ENCODE results near the gene ZNF341. TPM values are rescaled to one million over a fixed set of nuclear protein-coding genes. Genes with fewer than 3 reads are reported as not detected.

ZNF341 gene
- total and polyA plus RNA-seq, 2 experiments from 2014 or later: 4.3 to 6.1 TPM

DNA sequence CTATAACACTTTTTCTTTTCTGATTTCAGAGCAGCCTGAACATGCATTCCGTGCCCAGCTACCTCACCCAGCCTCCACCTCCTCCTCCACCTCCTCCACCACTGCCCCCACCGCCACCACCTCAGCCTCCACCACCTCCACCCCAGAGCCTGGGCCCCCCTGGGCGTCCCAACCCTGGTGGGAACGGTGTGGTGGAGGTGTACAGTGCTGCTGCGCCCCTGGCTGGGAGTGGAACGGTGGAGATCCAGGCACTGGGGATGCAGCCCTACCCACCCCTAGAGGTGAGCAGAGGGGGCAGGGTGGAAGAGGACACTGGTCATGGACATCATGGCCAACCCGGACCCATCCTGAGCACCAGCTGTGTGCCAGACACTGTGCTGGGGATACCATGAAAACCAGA is 21.3 kb downstream of the ZNF341 start (continued):
- no peak for TF ChIP-seq REST (IDR thresholded peaks at IDR 0.05; ENCODE audit: unreplicated experiment)
- TF ChIP-seq ETS1 (IDR thresholded peaks at IDR 0.05): no peak
- TF ChIP-seq EZH2phosphoT487 (IDR thresholded peaks at IDR 0.05; ENCODE audit: unreplicated experiment): no peak

DNA sequence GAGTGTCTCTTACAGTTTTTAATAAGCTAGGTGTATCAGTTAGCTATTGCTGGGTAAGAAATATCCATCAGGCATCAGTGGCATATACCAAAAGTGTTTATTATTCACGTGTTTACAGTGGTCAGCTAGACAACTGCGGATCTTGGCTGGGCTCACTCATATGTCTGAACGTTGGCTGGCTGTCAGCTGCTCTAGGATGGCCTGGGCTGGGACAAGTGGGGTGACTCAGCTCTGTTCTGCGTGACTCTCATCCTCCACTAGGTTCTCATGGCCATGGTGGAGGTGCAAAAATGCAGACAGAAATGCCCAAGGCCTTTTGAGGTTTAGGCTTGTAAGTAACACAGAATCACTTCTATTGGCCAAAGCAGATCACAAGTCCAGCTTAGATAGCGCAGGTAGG is 22.0 kb downstream of the ZNF341 start:
- no peaks in the 10 kb centered on the region for H3F3A ChIP-seq (replicated peaks; ENCODE audit: low read depth)
- no peak overlapping the region for H3K4me3 Mint-ChIP-seq
- H3K4me3 ChIP-seq: no peak overlapping the region
- H3K4me2 ChIP-seq: no peak overlapping the region
- peaks cover 30% of the 10 kb centered on the region for H3K36me3 Mint-ChIP-seq (ENCODE audit: low read depth)
- no peaks in the 10 kb centered on the region for H3K9me3 Mint-ChIP-seq
- DNase-seq (ENCODE audit: low spot score) (no peak), ATAC-seq (no peak)
- no peak overlapping the region for H3K27ac Mint-ChIP-seq
- no peaks in the 10 kb centered on the region for H3K9me2 ChIP-seq (ENCODE audit: insufficient read depth)
- H3K27me3 ChIP-seq (ENCODE audit: insufficient read depth): no peaks in the 10 kb centered on the region
- H3K4me1 ChIP-seq (ENCODE audit: insufficient read depth): no peaks in the 10 kb centered on the region
- peaks cover 6% of the 10 kb centered on the region; the same call in 2 of the 3 replicates for H3K4me1 Mint-ChIP-seq
- TF ChIP-seq ETS1 (IDR thresholded peaks at IDR 0.05): no peak
- no peak for TF ChIP-seq EZH2phosphoT487 (IDR thresholded peaks at IDR 0.05; ENCODE audit: unreplicated experiment)
- no peak for TF ChIP-seq ZNF114 (CRISPR knock-in tag; IDR thresholded peaks at IDR 0.05)
- no peak for TF ChIP-seq STAT1 (IDR thresholded peaks at IDR 0.05; ENCODE audit: unreplicated experiment)
- TF ChIP-seq JUNB (IDR thresholded peaks at IDR 0.05; ENCODE audit: unreplicated experiment): no peak
- no peak for TF ChIP-seq CTCF (conservative IDR thresholded peaks at IDR 0.05; ENCODE audit: low read depth in 2 of 2)
- no peak for TF ChIP-seq ZNF331 (CRISPR knock-in tag; IDR thresholded peaks at IDR 0.05; ENCODE audit: low read depth)
- no peak for TF ChIP-seq POLR2AphosphoS5 (IDR thresholded peaks at IDR 0.05; ENCODE audit: low read depth)
- TF ChIP-seq, protein P1, sequence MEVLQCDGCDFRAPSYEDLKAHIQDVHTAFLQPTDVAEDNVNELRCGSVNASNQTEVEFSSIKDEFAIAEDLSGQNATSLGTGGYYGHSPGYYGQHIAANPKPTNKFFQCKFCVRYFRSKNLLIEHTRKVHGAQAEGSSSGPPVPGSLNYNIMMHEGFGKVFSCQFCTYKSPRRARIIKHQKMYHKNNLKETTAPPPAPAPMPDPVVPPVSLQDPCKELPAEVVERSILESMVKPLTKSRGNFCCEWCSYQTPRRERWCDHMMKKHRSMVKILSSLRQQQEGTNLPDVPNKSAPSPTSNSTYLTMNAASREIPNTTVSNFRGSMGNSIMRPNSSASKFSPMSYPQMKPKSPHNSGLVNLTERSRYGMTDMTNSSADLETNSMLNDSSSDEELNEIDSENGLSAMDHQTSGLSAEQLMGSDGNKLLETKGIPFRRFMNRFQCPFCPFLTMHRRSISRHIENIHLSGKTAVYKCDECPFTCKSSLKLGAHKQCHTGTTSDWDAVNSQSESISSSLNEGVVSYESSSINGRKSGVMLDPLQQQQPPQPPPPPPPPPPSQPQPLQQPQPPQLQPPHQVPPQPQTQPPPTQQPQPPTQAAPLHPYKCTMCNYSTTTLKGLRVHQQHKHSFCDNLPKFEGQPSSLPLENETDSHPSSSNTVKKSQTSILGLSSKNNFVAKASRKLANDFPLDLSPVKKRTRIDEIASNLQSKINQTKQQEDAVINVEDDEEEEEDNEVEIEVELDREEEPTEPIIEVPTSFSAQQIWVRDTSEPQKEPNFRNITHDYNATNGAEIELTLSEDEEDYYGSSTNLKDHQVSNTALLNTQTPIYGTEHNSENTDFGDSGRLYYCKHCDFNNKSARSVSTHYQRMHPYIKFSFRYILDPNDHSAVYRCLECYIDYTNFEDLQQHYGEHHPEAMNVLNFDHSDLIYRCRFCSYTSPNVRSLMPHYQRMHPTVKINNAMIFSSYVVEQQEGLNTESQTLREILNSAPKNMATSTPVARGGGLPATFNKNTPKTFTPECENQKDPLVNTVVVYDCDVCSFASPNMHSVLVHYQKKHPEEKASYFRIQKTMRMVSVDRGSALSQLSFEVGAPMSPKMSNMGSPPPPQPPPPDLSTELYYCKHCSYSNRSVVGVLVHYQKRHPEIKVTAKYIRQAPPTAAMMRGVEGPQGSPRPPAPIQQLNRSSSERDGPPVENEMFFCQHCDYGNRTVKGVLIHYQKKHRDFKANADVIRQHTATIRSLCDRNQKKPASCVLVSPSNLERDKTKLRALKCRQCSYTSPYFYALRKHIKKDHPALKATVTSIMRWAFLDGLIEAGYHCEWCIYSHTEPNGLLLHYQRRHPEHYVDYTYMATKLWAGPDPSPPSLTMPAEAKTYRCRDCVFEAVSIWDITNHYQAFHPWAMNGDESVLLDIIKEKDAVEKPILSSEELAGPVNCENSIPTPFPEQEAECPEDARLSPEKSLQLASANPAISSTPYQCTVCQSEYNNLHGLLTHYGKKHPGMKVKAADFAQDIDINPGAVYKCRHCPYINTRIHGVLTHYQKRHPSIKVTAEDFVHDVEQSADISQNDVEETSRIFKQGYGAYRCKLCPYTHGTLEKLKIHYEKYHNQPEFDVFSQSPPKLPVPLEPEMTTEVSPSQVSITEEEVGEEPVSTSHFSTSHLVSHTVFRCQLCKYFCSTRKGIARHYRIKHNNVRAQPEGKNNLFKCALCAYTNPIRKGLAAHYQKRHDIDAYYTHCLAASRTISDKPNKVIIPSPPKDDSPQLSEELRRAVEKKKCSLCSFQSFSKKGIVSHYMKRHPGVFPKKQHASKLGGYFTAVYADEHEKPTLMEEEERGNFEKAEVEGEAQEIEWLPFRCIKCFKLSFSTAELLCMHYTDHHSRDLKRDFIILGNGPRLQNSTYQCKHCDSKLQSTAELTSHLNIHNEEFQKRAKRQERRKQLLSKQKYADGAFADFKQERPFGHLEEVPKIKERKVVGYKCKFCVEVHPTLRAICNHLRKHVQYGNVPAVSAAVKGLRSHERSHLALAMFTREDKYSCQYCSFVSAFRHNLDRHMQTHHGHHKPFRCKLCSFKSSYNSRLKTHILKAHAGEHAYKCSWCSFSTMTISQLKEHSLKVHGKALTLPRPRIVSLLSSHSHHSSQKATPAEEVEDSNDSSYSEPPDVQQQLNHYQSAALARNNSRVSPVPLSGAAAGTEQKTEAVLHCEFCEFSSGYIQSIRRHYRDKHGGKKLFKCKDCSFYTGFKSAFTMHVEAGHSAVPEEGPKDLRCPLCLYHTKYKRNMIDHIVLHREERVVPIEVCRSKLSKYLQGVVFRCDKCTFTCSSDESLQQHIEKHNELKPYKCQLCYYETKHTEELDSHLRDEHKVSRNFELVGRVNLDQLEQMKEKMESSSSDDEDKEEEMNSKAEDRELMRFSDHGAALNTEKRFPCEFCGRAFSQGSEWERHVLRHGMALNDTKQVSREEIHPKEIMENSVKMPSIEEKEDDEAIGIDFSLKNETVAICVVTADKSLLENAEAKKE (CRISPR knock-in tag; IDR thresholded peaks at IDR 0.05): no peak
- TF ChIP-seq CREB1 (CRISPR knock-in tag; IDR thresholded peaks at IDR 0.05; ENCODE audit: low read depth): no peak
- no peak for TF ChIP-seq EZH2 (IDR thresholded peaks at IDR 0.05; ENCODE audit: low read depth, unreplicated experiment)
- peaks cover 3% of the 10 kb centered on the region; the same call in 1 of the 2 replicates for H3K36me3 ChIP-seq (ENCODE audit: insufficient read depth)
- H3K27ac ChIP-seq (ENCODE audit: low read depth): no peak overlapping the region
- no peaks in the 10 kb centered on the region for H3K79me2 ChIP-seq (replicated peaks; ENCODE audit: insufficient read depth)
- H3K27me3 Mint-ChIP-seq (ENCODE audit: insufficient read depth, low read depth, poor library complexity): peaks cover 10% of the 10 kb centered on the region
- no peak overlapping the region for H2AFZ ChIP-seq
- no peaks in the 10 kb centered on the region for H4K20me1 ChIP-seq (replicated peaks; ENCODE audit: insufficient read depth)

All from GM23338 (cell line).